ENCODE results near the gene CSNK1G2. TPM values are rescaled to one million over a fixed set of nuclear protein-coding genes. Genes with fewer than 3 reads are reported as not detected.

CSNK1G2 gene
- total RNA-seq: 10 to 100 TPM; 29.0 to 35.8 TPM

GRCh38 chr19:1941146-1942077 lies at the start of gene CSNK1G2:
Gene CSNK1G2, plus strand, starts transcription at chr19:1941172. Its CDS starts 28,601 bp downstream, at chr19:1969773.
- Histone ChIP-seq H3K27me3 (no peaks in the 10 kb centered on the region), H3K9me3 (no peaks in the 10 kb centered on the region), H3K4me1 (peaks cover 0 to 50% of the 10 kb centered on the region in 2 donors), H3K4me3 (peak within 1 kb of the TSS; percentile 80 to 83), H3K36me3 (no peaks in the 10 kb centered on the region), H3K27ac (peak within 1 kb of the TSS; percentile 98 to 99)
- DNase-seq (ENCODE audit: low spot score): no peak
- no peak for TF ChIP-seq CTCF (IDR thresholded peaks at IDR 0.05)

- Histone ChIP-seq H3K27ac (no peak overlapping the region), H3K4me1 (peaks cover 0 to 22% of the 10 kb centered on the region in 2 donors), H3K9me3 (no peaks in the 10 kb centered on the region), H3K36me3 (no peaks in the 10 kb centered on the region), H3K27me3 (no peaks in the 10 kb centered on the region), H3K4me3 (no peak overlapping the region)
- TF ChIP-seq CTCF (IDR thresholded peaks at IDR 0.05): no peak
- no peak for DNase-seq (ENCODE audit: low spot score)
Measured at GRCh38 chr19:1893791-1894190, 47.2 kb upstream of the CSNK1G2 start.

GRCh38 chr19:1896508-1896907 lies 44.5 kb upstream of the CSNK1G2 start:
- no peaks in the 10 kb centered on the region for H3K36me3 ChIP-seq
- H3K27me3 ChIP-seq: no peaks in the 10 kb centered on the region
- no peak overlapping the region for H3K27ac ChIP-seq

GRCh38 chr19:1901940-1902404 lies 39.0 kb upstream of the CSNK1G2 start:
- Histone ChIP-seq H3K4me1 (peaks cover 0 to 19% of the 10 kb centered on the region in 2 donors), H3K27ac (peak overlapping the region in 1 of 2 donors; percentile 29), H3K4me3 (no peak overlapping the region), H3K27me3 (no peaks in the 10 kb centered on the region), H3K9me3 (no peaks in the 10 kb centered on the region), H3K36me3 (no peaks in the 10 kb centered on the region)
- TF ChIP-seq CTCF (IDR thresholded peaks at IDR 0.05): no peak
- DNase-seq (ENCODE audit: low spot score): peak; percentile 72

More at GRCh38 chr19:1896508-1896907, 44.5 kb upstream of the CSNK1G2 start:
- TF ChIP-seq CTCF (IDR thresholded peaks at IDR 0.05): no peak
- peaks cover 0 to 22% of the 10 kb centered on the region in 2 donors for H3K4me1 ChIP-seq
- no peak overlapping the region for H3K4me3 ChIP-seq
- H3K9me3 ChIP-seq: no peaks in the 10 kb centered on the region
- DNase-seq (ENCODE audit: low spot score): no peak

GRCh38 chr19:1902923-1903322 lies 38.0 kb upstream of the CSNK1G2 start:
- H3K4me1 ChIP-seq: peaks cover 0 to 14% of the 10 kb centered on the region in 2 donors
- H3K36me3 ChIP-seq: no peaks in the 10 kb centered on the region
- no peaks in the 10 kb centered on the region for H3K27me3 ChIP-seq
- no peak overlapping the region for H3K27ac ChIP-seq
- no peak for TF ChIP-seq CTCF (IDR thresholded peaks at IDR 0.05)
- H3K4me3 ChIP-seq: no peak overlapping the region
- DNase-seq (ENCODE audit: low spot score): no peak
- H3K9me3 ChIP-seq: no peaks in the 10 kb centered on the region

Measured in right atrium auricular region (tissue), 2 donors.